Superior temporal gyrus (tissue), 1 donor: ENCODE results near the gene FSTL1.

Experiments
- DNase-seq: peaks from one replicate; pipeline ENCODE4 v3.0.0-alpha.2; 2016; ENCODE audit errors: extremely low spot score

Gene FSTL1

DNA sequence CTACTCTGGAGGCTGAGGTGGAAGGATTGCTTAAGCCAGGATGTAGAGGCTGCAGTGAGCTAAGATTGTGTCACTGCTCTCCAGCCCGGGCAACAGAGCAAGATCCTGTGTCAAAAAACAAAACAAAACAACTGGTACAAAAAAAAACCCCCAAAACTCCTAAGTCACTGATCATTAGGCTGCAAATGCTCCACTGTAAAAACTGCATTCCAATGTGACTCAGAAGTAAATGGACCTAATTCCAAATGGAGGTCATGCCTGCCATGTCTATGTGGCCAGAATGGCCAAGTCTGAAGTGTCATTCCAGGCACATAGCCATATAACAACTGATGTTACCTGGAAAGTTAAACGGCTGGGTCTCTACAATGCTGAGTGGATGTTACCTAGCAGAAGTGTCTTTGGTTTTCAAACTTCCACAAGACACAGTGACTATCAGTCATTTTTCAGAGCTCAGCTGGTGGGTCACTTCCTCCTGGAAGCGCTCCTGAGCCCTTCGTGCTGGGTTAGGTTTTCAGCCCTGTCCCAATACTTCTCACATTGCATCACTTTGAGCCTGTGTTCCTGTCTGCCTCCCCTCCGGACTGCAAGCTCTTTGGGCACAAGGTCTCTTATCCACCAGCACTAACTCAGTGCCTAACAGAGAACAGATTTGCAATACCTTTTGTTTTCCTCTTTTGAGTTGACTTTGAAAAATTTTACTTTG, 10.6 kb downstream of the FSTL1 start:
- no peak for DNase-seq

DNA sequence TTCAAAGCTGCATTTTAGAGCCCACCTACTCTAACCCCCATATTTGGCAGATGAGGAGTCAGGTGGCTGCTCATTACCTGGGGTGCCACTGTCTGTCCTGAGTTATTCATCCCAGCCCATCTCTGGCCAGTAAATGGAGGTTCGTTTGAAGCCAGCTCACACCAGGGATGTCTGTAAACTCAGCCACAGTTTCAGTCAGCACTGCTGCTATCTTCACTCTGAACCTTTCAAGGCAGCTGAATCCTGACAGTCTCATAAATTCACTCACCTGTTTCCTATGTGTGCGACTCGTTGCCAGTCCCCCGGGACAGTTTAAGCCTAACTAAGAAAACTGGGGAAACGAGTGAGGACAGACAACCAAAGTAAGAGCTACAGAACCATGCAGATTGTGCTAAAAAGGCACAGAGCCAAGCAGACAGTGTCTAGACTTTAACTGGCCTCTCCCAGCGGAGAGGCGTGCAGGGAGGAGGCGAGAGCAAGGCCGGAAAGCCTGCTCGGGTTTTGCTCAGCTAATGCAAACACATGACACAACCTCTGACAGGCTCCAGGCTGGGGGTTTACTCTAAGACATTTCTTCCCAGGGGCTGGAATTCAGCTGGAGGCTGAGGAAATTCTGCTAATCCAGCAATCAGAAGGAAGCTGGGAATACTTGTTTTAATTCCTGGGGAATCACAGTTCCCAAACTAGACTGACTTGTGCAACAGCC, 12.0 kb downstream of the FSTL1 start:
- no peak for DNase-seq

- DNase-seq = no peak
These were observed 12.6 kb downstream of the FSTL1 start for GRCh38 chr3:120438216-120438615.

- no peak for DNase-seq
These were observed 13.2 kb downstream of the FSTL1 start for GRCh38 chr3:120437559-120437958.

DNA sequence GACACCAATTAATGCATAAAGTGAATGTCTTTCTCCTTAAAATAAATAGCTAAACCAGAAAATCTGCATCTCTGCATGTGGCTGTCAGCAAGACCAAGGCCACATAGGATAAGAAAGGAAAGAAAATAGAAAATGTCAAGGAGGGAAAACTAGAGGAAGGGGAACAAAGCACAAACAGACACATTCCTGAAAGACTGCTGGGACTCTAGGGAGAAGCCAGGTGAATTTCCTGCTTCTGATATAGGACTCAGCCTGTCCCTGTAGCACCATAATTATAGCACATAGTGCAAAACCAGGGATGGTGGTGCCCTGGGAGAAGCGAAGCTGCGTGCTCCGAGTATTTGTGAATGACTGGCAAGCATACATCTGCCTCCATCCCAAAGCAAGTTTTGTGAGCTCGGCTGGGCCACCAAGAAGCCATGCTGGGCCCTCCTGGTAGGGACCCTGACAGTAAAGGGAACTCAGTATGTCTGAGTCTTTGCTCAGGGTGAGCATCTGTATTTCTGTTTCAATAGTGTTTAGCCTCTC, 14.2 kb downstream of the FSTL1 start:
- no peak for DNase-seq

- DNase-seq = no peak
These were observed 15.2 kb downstream of the FSTL1 start for GRCh38 chr3:120435621-120436020.

DNA sequence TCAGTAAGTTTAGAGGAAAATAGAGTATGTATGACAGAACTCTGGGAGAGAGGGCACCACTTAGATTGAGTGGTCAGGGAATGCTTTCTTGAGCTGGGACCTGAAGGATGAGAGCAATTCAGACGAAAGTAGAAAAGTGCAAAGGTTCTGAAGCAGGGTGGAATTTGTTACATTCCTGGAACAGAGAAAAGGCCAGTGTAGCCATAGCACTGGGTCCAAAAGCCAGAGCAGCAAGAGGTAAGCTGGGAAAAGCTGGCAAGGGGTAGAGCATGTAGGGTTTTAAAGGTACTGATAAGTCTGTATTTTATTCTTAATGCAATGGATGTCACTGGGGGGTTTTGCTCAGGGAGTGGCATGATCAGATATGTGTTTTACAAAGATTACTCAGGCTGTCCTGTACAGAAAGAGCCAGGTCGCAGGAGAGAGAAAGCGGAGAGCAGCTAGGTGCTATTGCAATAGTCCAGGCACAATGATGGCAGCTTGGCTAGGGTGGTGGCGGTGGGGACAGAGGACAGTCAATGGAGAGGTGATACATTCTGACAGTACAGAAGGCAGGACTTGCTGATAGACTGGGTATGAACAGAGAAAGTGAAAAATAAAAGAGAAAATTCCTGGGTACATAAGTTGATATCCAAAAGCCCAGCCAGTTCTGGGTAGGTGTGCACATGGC, 17.0 kb downstream of the FSTL1 start:
- no peak for DNase-seq

DNA sequence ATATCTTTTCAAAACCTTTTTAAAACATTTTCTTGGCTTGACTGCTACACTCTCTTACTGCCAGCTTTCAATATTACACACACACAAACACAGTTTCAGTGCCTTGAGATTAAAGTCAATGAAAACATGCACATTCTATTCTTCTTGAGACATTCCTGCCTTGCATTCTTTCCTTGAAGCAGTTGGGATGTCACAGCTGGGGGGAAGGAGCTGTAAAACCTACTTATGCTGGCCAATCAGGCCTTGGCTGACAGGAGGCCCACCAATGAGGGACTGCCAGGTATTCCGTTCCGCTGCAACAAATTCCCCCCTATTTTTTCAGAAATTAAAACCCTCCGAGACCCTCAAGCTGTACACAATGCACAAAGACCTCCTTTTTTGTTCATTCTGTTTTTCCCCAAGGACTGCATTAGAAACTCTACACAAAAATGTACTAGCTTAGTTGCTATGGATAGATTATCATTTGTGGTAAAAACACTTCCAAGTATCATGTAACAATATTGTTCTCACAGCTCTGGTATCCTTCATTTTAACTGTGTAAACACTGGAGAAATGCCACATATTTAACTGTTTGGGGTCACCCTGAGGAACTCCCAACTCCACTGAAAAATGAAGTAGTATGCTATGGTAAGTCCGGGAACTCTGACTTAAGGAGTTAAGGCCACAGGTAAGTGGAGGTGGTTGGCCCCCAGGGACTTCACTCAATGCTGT, 18.5 kb downstream of the FSTL1 start:
- no peak for DNase-seq

GRCh38 chr3:120429921-120430361, 20.9 kb downstream of the FSTL1 start:
- DNase-seq = no peak

DNA sequence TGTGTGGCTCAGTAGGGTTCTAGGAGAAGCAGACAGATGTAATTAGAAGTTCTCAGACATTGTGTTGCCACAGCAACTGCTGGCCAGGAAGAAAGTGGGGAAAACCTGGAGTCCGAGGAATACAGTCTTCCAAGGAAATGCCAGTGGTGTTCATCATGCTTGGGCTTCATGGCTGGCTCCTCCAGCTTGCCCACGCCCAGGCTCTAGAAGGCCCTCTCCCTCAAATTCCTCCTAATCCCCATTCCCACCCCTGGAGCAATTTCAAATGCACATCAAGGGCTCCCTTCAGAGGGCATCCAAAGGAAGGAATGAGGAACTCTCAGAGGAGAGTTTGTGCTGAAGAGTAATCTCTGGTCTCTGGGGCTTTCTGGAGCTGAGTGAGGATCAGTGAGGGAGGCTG, 21.9 kb downstream of the FSTL1 start:
- no peak for DNase-seq

DNA sequence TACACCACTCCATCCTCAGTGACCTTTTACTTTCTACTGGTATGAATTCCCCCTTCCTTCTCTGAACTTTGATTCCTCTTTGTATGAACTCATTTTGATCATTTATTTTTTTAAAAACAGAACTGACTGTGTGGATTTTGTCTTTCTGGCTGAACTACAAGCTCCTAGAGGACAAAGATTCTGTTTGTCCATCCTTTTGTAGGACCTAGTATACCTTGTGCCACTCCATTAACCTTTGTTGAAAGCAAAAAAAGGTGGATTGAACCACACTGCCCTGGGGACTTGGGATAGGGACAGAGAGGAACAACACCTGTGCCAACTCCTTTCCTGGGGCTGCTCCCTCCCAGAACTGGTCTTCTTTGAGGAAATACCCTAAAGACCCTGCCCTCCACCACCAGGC, 23.6 kb downstream of the FSTL1 start:
- no peak for DNase-seq

GRCh38 chr3:120425572-120426250, 25.1 kb downstream of the FSTL1 start:
- no peak for DNase-seq

- DNase-seq = no peak
These were observed 25.7 kb downstream of the FSTL1 start for GRCh38 chr3:120424976-120425570.

GRCh38 chr3:120424506-120424905, 26.3 kb downstream of the FSTL1 start:
- no peak for DNase-seq

DNA sequence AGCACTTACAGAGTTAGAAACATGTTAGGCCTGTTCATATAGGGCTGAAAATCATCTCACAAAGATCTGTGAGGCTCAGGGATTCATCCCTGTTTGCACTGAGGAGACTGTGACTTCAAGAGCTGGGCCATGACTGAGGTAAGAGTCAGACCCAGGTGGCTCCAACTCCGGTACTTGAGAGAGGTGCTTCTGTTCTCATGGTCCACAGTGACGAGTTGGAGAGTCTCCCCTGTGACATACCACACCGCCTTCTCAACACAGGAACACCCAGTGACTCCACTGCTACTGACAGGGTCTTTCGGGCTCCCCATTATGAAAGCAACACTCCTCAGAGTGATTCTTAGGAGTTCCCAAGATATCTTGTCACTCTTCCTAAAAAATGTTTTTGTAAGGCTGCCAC, 27.4 kb downstream of the FSTL1 start:
- no peak for DNase-seq

DNA sequence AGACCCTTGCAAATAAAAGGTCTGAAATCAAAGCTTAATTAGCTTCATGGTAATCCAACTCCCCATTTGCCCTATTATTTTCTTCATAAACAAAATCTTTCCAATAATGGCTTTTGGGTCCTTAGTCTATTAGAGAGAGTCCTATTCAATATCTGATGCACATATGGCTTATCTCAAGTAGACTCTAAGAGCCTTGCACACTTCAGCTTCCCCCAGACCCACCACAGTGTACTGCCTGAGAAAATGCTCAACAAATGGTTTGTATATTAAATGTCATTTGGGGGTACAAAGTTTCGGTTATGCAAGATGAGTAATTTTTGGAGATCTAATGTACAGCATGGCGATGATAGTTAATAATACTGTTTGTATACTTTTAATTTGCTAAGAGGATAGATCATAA, 28.9 kb downstream of the FSTL1 start:
- no peak for DNase-seq

GRCh38 chr3:120420928-120421551, 29.8 kb downstream of the FSTL1 start:
- DNase-seq = peak; percentile 73

DNA sequence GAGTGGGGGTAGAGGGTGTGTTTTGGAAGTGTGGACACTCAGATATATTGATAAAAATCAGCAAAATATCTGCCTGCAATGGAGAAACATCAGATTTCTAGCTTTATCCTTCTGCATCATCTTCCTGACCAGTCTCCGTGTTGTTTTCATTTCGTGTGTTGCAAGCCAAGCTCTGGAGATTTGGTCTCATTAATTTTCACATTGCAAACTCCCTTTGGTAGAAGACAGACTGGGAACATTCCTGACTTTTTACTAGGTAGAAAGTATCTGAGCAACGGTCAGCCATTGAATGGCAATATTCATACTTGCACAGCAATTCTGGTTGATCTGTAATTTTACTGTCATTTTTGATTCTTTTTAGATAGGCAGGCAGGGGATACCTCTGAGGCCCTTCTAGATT, 30.4 kb downstream of the FSTL1 start:
- no peak for DNase-seq

- peak; percentile 56 for DNase-seq
These were observed 31.0 kb downstream of the FSTL1 start for GRCh38 chr3:120419797-120420196.

- DNase-seq = peak; percentile 79
These were observed 31.8 kb downstream of the FSTL1 start for GRCh38 chr3:120418866-120419490.
